Cardiac muscle cell (in vitro differentiated cells and primary cell): ENCODE results near the gene LIPG. TPM values are rescaled to one million over a fixed set of nuclear protein-coding genes. Genes with fewer than 3 reads are reported as not detected.
"Not testable (repeated sequence)": the region's sequence is repeated elsewhere in the genome, so short reads cannot be mapped to it uniquely, and the experiment has no call there.

Source experiments
- DNase-seq, 2 donors: peaks; one replicate each; pipeline versions ENCODE4 v3.0.0 to v3.0.0-alpha.2; 2010 to 2017; ENCODE audit warnings: low read depth in 1 of 2, low spot score in 1 of 2
- H3K27ac ChIP-seq: fragments of 200-600 bp; sonication (generic); 2 replicates; pipeline ENCODE4 v1.5.1; 2016
- H3K27me3 ChIP-seq: fragments of 200-600 bp; sonication (generic); 2 replicates; pipeline ENCODE4 v1.6.0; 2016; ENCODE audit warnings: control low read depth
- H3K36me3 ChIP-seq: fragments of 200-600 bp; sonication (generic); 2 replicates; pipeline ENCODE4 v1.5.1; 2016; ENCODE audit warnings: control low read depth
- H3K4me1 ChIP-seq: fragments of 200-600 bp; sonication (generic); 2 replicates; pipeline ENCODE4 v1.8.1; 2017; ENCODE audit warnings: low read depth, mild to moderate bottlenecking, mixed run types
- H3K4me3 ChIP-seq: fragments of 200-600 bp; sonication (generic); 2 replicates; pipeline ENCODE4 v1.5.1; 2016; ENCODE audit warnings: mild to moderate bottlenecking
- H3K9me3 ChIP-seq: fragments of 200-600 bp; sonication (generic); 2 replicates; pipeline ENCODE4 v1.5.1; 2017; ENCODE audit warnings: low read depth, mild to moderate bottlenecking, control low read depth
- polyA plus RNA-seq: library from polyadenylated mRNA; unstranded; fragments of >200 nt; fragmentation: Nextera tagmentation; extraction: Ambion mirVana; gene quantifications from 2 replicates; pipeline ENCODE4 v1.2.1, GENCODE V29; 2016
- total RNA-seq: library from RNA; depleted of rRNA; stranded (reverse); fragments of >200 nt; gene quantifications from 2 replicates; pipeline ENCODE4 v1.2.3, GENCODE V29; 2016
- TF ChIP-seq, protein P1 (sequence below): IDR thresholded peaks from 2 replicates; pipeline ENCODE4 v1.5.1; 2012; ENCODE audit warnings: low read depth, mild to moderate bottlenecking, low read length

Gene LIPG
- total RNA-seq (1.5 and 3.3 TPM in 2 replicates), polyA plus RNA-seq (1.5 and 2.8 TPM in 2 replicates)

DNA sequence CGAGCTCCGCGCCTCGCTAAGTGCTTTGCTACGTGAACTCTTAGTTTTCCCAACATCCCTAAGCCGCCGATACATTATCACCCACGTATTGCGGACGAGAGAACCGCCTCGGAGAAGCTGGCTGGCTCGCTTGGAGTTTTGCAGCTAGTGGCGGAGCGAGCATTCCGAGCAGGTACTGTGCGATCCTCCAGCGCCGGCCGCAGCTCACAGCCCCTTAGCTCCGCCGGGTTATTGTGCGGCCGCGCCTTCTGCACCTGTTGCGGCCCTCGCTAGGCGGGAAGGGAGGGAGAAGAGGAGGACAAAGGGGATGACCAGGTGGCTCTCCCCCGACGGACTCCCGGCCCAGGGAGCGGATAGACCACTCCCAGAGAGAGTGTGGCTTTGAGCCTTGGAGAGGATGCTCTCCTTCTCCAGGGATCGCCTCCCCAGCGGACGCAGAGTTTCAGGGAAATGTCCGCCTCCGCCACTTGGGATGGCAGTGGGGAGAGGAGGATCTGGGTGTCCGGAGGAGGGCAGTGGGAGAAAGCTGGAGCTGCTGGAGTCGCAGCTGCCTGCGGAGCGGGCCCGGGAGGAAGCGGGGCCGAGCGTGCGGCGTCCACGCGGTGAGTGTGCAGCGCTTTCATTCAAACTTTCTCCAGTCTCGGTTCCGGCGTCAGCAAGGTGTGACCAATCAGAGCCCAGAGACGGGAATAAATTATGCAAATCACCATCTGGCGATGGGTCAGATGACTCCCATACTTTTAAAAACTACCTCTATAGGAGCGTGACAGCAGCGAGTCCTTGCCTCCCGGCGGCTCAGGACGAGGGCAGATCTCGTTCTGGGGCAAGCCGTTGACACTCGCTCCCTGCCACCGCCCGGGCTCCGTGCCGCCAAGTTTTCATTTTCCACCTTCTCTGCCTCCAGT is at the start of gene LIPG:
Gene LIPG, plus strand, starts transcription at position 769 of the 905 bp plus-strand sequence. CDS start 252 bp downstream, outside the sequence.
- no peak within 1 kb of the TSS for H3K27ac ChIP-seq
- H3K4me3 ChIP-seq: peak within 1 kb of the TSS; percentile 30
- TF ChIP-seq, protein P1, sequence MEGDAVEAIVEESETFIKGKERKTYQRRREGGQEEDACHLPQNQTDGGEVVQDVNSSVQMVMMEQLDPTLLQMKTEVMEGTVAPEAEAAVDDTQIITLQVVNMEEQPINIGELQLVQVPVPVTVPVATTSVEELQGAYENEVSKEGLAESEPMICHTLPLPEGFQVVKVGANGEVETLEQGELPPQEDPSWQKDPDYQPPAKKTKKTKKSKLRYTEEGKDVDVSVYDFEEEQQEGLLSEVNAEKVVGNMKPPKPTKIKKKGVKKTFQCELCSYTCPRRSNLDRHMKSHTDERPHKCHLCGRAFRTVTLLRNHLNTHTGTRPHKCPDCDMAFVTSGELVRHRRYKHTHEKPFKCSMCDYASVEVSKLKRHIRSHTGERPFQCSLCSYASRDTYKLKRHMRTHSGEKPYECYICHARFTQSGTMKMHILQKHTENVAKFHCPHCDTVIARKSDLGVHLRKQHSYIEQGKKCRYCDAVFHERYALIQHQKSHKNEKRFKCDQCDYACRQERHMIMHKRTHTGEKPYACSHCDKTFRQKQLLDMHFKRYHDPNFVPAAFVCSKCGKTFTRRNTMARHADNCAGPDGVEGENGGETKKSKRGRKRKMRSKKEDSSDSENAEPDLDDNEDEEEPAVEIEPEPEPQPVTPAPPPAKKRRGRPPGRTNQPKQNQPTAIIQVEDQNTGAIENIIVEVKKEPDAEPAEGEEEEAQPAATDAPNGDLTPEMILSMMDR: peak; percentile 5
- DNase-seq: peak; percentile 82 to 90
- H3K36me3 ChIP-seq: no peaks in the 10 kb centered on the region
- no peaks in the 10 kb centered on the region for H3K9me3 ChIP-seq
- peaks cover 18% of the 10 kb centered on the region for H3K27me3 ChIP-seq
- H3K4me1 ChIP-seq: peaks cover 12% of the 10 kb centered on the region

DNA sequence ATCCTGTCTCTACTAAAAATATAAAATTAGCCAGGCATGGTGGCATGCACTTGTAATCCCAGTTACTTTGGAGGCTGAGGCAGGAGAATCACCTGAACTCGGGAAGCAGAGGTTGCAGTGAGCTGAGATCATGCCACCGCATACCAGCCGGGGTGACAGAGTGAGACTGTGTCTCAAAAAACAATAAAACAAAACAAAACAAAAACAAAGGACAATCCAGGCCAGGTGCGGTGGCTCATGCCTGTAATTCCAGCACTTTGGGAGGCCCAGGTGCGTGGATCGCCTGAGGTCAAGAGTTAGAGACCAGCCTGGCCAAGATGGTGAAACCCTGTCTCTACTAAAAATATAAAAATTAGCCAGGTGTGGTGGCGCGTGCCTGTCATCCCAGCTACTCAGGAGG is 49.0 kb upstream of the LIPG start:
- not testable (repeated sequence) for DNase-seq

DNA sequence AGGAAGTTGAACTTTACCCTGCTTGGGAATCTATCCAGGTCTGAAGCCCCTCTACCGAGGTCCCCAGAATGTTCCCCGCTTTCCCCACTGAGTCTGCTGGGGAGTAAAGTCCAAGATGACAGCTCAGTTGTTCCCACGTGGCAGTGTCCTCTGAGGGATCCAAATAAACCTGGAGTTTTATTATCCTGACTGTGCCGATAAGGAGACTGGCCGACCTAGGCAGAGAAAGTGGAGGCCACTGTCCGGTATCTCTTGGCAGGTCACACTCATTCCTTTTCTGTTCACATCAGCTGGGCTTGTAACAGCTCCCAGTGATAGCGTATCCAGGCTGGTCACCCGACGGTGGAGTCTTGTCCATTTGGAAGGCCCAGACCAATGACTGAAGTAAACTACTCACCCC is 47.3 kb upstream of the LIPG start:
- no peak for DNase-seq
- Histone ChIP-seq H3K4me3 (no peak overlapping the region), H3K9me3 (no peaks in the 10 kb centered on the region), H3K27ac (peak overlapping the region; percentile 55), H3K36me3 (no peaks in the 10 kb centered on the region), H3K4me1 (peaks cover 14% of the 10 kb centered on the region), H3K27me3 (no peaks in the 10 kb centered on the region)
- TF ChIP-seq, protein P1: no peak

More for the DNA sequence above, 49.0 kb upstream of the LIPG start:
- H3K9me3 ChIP-seq, H3K4me3 ChIP-seq, H3K27me3 ChIP-seq, H3K4me1 ChIP-seq, H3K36me3 ChIP-seq, H3K27ac ChIP-seq: not testable (repeated sequence)

DNA sequence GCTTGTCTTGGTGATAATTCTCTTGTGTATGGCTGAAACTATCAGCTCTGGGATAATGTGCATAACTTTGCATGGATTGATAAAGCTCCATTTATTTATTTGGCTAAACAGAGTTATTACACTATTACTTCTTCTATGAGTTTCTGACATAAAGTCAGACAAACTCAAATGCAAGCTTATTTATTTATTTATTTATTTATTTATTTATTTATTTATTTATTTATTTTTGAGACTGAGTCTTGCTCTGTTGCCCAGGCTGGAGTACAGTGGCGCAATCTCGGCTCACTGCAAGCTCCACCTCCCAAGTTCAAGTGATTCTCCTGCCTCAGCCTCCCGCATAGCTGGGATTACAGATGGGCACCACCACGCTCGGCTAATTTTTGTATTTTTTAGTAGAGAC is 46.9 kb upstream of the LIPG start:
- not testable (repeated sequence) for H3K27me3 ChIP-seq, DNase-seq, H3K36me3 ChIP-seq, H3K9me3 ChIP-seq, H3K4me3 ChIP-seq, H3K27ac ChIP-seq
- peaks cover 18% of the 10 kb centered on the region for H3K4me1 ChIP-seq

DNA sequence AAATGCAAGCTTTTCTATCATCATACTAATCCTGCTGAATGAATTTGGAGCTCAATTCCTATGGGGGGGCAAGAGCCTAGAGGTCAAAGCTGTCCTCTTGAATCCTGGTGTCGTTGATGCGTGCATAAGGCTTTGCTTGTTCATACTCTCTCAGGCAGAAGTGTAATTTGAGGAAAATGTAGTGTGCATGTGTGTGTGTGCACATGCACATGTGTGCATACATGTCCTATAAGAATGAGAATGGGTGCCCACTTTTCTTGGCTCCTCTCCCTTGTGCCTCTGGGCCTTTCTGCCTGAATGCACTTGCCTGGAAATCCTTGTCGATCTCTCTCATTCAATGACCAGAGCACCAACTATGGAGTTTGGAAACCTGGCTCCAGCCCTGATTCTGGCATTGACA is 46.3 kb upstream of the LIPG start:
- Histone ChIP-seq H3K4me1 (peaks cover 23% of the 10 kb centered on the region), H3K27me3 (no peaks in the 10 kb centered on the region), H3K4me3 (no peak overlapping the region), H3K9me3 (no peaks in the 10 kb centered on the region), H3K36me3 (no peaks in the 10 kb centered on the region), H3K27ac (no peak overlapping the region)
- TF ChIP-seq, protein P1: no peak
- no peak for DNase-seq

DNA sequence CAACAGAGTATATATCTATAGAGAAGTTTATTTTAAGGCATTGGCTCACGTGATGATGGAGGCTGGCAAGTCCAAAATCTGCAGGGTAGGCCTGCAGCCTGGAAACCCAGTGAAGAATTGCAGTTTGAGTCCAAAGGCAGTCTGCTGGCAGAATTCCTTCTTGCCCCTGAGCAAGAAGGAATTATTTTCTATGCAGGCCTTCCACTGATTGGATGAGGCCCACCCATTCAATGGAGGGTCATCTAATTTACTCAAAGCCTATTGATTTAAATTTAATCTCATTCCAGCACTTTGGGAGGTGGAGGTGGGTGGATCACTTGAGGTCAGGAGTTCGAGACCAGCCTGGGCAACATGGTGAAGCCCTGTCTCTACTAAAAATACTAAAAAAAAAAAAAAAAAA is 44.4 kb upstream of the LIPG start:
- H3K27me3 ChIP-seq: no peaks in the 10 kb centered on the region
- no peak overlapping the region for H3K27ac ChIP-seq
- no peaks in the 10 kb centered on the region for H3K36me3 ChIP-seq
- TF ChIP-seq, protein P1: no peak
- H3K4me1 ChIP-seq: peaks cover 38% of the 10 kb centered on the region
- DNase-seq: no peak
- no peak overlapping the region for H3K4me3 ChIP-seq
- H3K9me3 ChIP-seq: no peaks in the 10 kb centered on the region
